HG03378 (cell line): ENCODE data around the gene NUAK1.

Experiments used
- ATAC-seq: cut with Tn5 transposase; IDR thresholded peaks from one replicate; pipeline ENCODE4 v1.9.1; 2021; ENCODE audit warnings: mild to moderate bottlenecking, moderate library complexity; ENCODE audit not compliant: unreplicated experiment

NUAK1 gene

GRCh38 chr12:106015646-106016045 lies 123.1 kb downstream of the NUAK1 start:
- ATAC-seq, result no peak

GRCh38 chr12:106013941-106014340 lies 124.8 kb downstream of the NUAK1 start:
- no peak for ATAC-seq
